Measurements from ENCODE around the gene TMEM209.
"Not testable (repeated sequence)": the region's sequence is repeated elsewhere in the genome, so short reads cannot be mapped to it uniquely, and the experiment has no call there.

The TMEM209 gene

DNA sequence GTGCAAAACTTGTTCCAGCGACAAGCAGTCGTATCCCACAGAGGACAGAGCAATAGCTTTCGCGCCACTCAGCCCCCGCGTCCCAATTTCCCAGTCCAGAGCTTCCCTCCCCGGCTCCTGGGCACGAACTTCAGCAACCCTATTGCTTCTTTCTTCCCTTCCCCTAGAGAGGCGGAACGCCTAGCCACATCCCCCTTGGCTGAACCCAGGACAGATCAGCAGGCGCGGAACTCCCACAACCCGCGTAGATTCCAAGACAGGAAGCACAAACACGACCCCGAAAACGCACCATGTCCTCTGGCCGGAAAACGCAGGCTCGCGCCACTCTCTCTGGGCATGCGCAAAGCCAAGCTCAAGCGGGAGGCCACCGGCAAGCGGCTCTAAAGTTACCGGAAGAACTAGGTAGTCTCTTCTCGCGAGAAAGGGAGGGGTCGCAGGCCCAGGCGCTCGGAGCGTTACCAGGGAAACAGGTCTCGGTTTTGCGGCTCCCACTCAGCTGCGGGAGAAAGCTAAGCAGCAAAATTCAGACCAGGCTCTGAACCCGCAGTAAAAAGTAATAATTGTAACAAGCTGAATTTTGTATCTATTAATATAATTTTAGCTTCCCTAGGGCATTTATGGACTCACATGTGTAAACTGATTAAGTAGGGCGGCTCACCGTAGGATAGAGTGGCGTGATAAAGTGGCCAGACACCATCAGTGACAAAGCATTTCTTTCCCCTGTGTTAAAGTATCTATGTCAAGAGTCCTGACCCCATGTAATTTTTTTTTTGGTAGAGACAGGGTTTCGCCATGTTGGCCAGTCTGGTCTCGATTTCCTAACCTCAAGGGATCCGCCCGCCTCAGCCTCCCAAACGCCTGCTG lies at the start of gene TMEM209:
TSS of gene TMEM209 (minus strand) at position 323 of the 864 bp plus-strand sequence. CDS start at position 292, 31 bp downstream.
- DNase-seq, result peak; percentile 98

DNA sequence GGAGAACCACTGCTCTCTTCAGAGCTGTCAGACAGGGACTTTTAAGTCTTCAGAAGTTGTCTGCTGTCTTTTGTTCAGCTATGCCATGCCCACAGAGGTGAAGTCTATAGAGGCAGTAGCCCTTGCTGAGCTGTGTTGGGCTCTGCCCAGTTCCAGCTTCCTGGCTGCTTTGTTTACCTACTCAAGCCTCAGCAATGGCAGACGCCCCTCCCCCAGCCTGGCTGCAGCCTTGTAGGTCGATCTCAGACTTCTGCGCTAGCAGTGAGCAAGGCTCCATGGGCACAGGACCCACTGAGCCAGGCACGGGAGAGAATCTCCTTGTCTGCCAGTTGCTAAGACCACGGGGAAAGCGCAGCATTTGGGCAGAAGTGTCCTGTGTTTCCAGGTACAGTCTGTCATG lies 49.3 kb upstream of the TMEM209 start:
- DNase-seq, result no peak

DNA sequence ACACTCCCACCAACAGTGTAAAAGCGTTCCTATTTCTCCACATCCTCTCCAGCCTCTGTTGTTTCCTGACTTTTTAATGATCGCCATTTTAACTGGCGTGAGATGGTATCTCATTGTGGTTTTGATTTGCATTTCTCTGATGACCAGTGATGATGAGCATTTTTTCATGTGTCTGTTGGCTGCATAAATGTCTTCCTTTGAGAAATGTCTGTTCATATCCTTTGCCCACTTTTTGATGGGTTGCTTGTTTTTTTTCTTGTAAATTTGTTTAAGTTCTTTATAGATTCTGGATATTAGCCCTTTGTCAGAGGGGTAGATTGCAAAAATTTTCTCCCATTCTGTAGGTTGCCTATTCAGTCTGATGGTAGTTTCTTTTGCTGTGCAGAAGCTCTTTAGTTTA lies 44.4 kb upstream of the TMEM209 start:
- DNase-seq, result not testable (repeated sequence)

DNA sequence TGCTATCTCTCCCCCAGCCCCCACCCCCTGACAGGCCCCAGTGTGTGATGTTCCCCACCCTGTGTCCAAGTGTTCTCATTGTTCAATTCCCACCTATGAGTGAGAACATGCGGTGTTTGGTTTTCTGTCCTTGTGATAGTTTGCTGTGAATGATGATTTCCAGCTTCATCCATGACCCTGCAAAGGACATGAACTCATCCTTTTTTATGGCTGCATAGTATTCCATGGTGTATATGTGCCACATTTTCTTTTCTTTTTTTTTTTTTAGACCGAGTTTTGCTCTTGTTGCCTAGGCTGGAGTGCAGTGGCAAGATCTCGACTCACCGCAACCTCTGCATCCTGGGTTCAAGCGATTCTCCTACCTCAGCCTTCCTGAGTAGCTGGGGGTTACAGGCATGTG lies 43.6 kb upstream of the TMEM209 start:
- DNase-seq, result not testable (repeated sequence)

DNA sequence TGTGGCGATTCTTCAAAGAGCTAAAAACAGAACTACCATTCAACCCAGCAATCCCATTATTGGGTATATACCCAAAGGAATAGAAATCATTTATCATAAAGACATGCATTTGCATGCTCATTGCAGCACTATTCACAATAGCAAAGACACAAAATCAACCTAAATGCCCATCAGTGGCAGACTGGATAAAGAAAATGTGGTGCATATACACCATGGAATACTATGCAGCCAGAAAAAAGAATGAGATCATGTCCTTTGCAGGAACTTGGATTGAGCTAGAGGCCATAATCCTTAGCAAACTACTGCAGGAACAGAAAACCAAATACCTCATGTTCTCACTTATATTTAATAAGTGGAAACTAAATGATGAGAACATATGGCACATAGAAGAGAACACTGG lies 41.3 kb upstream of the TMEM209 start:
- DNase-seq, result not testable (repeated sequence)

DNA sequence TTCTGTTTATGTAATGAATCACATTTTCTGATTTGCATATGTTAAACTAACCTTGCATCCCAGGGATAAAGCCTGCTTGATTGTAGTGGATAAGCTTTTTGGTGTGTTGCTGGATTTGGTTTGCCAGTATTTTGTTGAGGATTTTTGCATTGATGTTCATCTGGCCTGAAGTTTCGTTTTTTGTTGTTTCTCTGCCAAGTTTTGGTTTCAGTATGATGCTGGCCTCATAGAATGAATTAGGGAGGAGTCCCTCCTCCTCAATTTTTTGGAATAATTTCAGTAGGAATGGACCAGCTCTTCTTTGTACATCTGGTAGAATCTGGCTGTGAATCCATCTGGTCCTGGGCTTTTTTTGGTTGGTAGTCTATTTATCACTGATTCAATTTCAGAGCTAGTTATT lies 38.3 kb upstream of the TMEM209 start:
- peak; percentile 27 for DNase-seq

DNA sequence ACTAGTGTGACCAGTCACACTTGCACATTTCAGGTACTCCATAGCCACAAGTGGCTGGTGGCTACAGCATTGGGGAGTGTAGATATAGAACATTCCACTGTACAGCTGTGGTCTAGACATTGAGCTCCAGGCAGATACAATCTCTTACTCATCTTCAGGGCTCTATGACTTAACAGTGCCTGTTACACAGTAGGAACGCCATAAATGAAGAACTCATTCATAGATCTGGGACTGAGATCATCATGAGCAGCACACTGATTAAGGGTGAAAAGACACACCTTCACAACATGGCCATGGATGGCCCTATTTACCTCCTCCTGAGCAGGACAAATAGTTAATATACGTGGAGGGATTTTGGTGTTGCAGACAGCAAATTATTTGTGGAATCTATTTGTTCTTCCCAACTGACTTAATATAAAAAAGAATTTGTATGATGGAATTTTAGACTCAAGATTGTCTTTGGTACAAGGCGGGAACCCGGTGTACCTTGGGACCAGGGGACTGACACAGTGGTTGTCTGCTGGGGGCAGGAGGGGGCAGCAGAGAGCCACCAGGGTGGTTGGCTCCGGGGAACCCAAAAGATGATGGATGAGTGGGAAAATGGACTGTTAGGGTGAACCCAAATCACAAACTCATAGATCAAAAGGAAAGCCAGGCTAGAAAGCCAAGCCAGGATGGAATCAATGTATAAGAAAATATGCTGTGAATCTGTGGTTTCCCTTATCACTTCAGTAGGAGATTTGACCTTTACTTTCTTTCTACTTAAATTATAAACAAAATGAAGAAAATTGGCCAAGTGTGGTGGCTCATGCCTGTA lies 37.2 kb upstream of the TMEM209 start:
- DNase-seq, result peak; percentile 66

DNA sequence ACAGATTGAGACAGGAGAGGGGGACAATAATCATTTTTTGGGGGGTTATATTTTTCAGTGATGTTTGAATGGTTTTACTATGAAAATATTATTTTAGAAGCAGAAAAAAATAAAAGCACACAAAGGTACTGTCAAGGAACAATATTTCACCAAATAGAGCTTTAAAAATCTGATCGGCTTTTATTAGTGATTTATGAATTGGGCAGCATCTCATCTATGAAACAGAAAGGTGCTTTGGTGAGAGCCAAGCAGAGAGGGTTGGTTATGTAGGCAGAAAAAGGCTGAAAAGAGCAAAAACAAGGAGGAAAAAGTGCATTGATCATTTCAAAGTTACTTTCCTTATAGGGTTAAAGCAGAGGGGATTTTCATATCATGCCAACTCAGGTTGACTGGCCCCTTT lies 35.0 kb upstream of the TMEM209 start:
- no peak for DNase-seq

DNA sequence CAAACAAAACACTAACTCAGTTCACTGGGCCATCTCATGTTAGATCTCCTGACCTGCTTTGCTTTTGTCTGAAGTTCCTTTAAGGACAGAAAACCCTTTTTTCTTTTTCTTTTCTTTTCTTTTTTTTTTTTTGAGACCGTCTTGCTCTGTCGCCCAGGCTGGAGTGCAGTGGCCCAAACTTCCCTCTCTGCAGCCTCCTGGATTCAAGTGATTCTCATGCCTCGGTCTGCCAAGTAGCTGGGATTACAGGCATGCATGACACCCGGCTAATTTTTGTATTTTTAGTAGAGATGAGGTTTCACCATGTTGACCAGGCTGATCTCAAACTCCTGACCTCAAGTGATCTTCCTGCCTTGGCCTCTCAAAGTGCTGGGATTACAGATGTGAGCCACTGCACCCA lies 31.2 kb upstream of the TMEM209 start:
- not testable (repeated sequence) for DNase-seq

DNA sequence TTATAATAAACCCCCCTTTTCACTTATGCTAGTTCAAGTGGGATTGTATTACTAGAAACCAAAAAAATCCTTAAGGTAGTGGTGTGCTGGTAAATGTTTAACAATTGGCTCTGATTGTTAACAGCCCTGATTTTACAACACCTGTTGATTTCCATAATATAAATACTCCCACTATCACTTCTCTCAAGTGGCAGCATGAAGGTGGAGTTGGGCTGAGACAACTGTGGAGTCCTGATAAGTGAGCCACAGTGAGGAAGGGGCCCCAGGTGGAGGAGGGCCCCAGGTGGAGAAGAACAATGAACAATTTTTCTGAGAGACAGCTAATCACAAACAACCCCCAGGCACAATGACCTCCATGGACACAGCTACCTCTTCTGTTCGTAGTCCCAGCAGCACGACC lies 28.9 kb upstream of the TMEM209 start:
- DNase-seq, result no peak

DNA sequence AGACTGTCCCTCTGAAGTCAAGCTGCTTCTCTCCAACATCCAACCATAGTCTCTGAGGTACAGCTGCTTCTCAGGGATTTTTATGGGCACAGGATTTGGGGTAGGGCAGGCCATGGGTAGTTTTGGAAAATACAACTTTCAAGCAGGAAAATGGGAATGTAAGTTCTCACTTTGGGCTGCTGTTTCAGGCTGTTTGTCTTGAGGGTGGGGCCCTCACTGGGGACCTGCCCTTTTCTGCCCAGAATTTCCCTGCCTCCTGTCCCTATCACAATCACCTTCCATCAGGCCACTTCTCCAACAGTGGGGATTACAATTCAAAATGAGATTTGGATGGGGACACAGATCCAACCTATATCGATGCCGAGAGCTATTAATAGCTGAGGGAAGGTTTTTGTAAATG lies 27.0 kb upstream of the TMEM209 start:
- no peak for DNase-seq

DNA sequence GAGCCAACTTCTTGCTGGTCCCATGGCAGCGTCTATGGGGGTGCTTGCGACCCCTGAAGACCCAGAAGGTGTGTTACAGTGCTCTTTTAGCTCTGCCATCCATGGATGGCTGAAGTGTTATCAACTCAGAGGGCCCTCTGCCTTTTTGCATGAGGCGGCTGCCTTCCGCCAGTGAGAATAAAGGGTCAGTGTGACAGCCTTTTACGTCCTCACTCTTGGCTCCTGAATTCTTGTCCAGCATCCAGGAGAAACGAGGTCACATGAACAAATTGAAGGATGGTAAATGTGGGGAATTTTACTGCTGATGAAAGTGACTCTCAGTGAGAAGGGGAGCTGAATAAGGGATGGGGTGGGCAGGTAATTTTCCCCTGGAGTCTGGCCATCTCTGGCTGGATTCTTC lies 26.6 kb upstream of the TMEM209 start:
- DNase-seq, result no peak

DNA sequence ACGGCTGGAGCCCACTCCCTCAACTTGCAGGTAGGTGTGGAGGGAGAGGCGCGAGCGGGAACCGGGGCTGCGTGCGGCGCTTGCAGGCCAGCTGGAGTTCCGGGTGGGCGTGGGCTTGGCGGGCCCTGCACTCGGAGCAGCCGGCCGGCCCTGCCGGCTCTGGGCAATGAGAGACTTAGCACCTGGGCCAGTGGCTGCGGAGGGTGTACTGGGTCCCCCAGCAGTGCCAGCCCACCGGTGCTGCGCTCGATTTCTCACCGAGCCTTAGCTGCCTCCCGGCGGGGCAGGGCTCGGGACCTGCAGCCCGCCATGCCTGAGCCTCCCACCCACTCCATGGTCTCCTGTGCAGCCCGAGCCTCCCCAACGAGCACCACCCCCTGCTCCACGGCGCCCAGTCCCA lies 24.8 kb upstream of the TMEM209 start:
- not testable (repeated sequence) for DNase-seq

DNA sequence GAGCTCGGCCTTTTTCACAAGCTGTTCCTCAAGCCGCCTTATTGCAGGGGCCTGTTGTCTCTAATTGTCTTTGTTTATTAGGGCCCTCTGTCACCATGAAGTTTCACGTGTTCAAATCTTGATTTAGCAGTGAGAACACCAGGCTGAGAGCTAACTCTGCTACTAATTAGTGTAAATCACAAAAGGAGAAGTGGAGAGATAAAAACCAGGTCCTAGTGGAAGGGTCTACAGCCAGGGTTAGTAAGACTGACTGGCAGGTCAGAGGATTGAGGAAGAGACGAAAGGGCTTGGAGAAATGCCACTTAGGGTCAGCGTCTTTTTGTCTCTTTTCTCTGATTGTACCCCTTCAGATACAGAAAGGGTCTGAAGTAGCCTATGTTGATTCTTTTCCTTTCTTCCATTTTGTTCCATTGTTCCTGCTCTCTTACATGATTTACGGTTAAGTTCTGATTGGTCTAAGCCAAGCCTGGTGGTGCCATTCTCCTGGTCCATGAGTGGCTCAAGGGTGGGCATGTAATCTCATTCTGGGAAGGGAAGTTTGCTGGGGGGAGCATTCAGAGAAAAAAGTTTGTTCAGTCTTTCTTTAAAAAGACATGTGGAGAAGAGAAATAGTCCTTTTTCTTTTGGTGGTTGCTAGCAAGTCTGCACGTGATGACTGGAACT lies 23.8 kb upstream of the TMEM209 start:
- DNase-seq, result no peak

DNA sequence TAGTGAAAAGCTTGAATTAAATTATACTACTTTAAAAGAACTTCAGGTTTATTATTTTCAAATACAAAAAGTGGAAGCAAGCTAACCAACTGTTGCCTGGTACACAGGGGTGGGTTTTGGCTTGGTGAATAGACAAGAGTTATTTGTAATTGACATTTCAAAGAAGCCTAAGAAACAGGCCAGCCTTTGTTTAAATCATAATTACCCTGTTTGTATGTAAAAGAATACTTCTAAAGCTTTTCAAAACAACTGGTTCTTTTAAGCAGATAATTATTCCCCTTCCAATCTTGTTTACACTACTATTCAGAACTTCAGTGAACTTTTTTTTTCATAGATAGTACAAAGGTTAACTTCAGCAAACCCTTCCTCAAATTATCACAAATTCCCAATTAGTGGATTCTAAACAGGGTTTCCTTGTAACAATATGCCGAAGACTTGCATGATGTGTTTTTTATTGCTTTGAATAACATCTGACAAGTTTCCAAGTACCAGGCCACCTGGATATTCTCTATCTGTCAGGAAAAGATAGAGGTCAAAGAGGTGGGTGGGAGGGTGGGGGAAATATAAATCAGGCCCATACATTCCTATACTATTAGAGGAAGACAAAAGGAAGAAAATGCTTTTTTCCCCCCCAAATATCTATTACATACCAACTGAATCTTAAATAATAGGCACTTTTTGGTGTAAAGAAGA lies 22.8 kb upstream of the TMEM209 start:
- no peak for DNase-seq

DNA sequence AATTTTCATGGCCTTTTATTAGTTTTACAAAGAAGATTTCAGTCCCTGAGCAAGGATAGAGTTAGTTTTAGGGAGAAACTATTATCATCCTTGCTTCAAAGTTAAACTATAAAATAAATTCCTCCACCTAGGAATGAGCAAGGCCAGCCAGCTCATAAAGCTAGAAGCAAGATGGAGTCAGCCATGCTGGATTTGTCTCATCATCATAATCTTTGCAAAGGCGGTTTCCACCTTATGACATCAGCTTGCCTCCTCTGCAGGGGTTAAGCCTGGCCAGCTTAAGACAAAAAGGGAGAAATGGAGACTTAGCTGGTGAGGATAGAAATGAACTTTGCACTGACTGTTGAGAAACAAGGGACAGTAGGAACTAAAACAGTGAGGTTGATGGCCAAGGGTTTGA lies 21.1 kb upstream of the TMEM209 start:
- DNase-seq, result no peak

DNA sequence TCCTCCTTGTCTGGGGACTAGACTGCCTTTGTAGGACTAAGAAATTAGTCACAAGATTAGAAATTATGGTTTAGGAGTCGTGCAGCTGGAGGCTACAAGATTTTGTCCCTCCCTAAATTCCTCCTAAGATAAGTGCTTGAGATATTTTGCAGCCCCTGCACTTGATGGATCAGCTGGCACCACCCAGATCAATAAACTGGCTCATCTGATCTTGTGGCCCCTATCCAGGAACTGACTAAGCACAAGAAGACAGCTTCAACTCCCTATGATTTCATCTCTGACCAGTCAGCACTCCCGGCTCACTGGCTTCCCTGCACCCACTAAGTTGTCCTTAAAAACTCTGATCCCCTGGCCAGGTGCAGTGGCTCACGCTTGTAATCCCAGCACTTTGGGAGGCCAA lies 19.7 kb upstream of the TMEM209 start:
- DNase-seq, result not testable (repeated sequence)

DNA sequence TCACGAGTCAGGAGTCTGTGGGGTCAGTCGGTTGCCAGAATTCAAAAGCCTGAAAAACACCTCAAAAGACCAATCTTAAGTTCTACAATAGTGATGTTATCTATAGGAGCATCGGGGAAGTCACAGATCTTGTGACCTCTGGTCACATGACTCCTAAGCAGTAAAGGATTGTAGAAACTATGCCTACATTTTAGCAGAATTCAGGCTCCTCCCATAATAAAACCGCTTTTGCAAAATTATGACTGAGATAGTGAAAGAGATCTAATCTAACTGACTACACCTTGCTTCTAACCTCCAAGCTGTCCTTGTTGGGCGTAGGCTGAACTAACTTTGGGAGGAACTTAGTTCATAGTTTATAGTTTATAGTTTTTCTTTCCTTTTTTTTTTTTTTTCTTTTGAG lies 19.0 kb upstream of the TMEM209 start:
- no peak for DNase-seq

DNA sequence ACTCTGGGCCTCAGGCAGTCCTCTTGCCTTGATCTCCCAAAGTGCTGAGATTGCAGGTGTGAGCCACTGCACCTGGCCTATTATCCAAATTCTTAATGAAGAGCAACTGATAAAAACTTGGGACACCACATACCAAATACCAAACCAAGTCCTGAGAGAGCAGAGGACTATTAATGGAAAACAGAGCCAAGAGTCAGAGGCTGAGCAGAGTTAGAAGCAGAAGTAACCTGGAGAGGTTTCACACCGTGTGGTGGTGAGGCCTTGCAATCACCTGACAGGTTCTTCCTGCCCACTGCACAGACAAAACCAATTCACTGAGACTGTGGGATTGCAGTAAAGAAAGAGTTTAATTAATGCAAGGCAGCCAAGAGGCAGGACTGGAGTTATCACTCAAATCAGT lies 18.4 kb upstream of the TMEM209 start:
- DNase-seq, result no peak

DNA sequence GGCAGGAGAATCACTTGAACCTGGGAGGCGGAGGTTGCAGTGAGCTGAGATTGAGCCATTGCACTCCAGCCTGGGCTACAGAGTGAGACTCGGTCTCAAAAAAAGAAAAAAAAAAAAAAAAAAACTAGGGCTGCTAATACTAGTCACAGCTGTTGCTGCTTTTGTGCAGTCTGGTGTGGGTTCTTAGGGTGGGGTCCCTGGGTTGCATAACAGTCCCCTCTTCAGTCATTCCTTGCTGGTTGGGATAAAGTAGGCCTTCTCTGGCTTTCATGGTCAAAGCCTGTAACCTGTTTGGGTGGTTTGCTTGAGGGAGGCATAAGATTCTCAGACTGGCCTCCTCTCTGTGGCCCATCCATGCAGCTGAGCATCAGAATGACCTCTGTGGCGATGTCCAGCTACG lies 16.5 kb upstream of the TMEM209 start:
- no peak for DNase-seq

DNA sequence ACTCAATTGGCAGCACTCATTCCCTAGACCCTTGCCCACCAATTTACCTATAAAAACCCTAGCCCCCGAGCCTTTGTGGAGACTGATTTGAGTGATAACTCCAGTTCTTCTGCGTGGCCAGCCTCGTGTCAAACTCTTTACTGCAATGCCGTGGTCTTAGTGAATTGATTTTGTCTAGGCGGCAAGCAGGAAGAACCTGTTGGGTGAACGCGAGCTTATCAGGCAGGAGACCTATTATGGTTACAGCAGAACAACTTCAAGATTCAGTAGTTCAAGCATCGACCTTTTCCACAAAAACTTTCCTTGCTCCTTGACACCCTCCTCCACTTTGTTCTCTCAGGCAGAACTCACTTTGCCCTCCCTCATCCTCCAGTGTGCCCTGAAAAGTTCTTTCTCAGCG lies 14.7 kb upstream of the TMEM209 start:
- no peak for DNase-seq

DNA sequence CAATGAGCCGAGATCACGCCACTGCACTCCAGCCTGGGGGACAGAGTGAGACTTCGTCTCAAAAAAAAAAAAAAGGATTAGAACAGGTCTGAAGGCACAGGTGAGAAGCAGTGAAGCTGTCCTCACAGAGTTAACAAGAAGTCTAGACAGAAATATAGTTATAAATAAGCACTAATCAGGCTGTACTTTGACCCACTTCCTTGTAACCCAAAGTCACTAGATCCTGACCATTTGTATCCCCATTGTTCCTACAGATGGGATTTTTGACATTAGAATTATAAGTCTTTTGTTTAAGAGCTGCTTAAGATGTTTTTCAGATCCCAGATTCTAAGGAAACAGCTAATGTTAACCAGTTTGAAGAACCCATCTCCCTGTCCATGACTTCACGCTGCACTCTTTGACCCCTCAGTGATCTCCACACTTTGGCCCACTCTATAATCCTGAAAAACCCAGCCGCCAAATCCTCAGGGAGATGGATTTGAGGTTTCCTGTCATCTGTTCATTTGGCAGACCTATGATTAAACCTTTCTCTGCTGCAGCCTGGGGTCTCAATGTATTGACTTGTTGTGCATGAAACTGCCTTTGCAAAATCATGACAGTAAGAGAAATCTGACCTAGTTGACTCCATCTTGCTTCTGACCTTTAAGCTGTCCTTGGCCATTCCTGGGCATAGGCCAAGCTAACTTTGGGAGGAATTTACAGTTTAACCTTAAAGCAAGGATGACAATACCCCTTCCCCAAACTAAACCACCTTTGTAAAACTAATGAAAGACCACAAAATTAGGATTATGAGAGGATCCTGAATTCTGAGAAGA lies 13.8 kb upstream of the TMEM209 start:
- DNase-seq, result no peak

Data from activated CD4-positive, alpha-beta T cell treated with anti-CD3 and anti-CD28 coated beads, Interleukin-2, Interleukin-6, amounts not matched to agents 100 ng/mL and 50 ng/mL, durations not matched to agents 16 hours and 8 hours (primary cell).